Vagina (tissue), 2 donors: Measurements from ENCODE around the gene C1QTNF6.

Experiments
- POLR2A ChIP-seq, 2 donors: fragments of 450-650 bp; IDR thresholded peaks; one replicate each; pipeline ENCODE4 v1.6.1; 2017; ENCODE audit warnings: antibody characterized with exemption in 2 of 2, mild to moderate bottlenecking in 2 of 2, moderate library complexity in 2 of 2
- TF ChIP-seq, protein P1 (sequence below), 3 experiments: fragments of 450-650 bp in 2 of 3; fragments of 200-600 bp in 1 of 3; sonication (generic) in 1 of 3; IDR thresholded peaks; one replicate each; pipeline ENCODE4 v1.5.1; 2017 to 2019; ENCODE audit warnings: antibody characterized with exemption in 3 of 3, mild to moderate bottlenecking in 2 of 3, moderate library complexity in 2 of 3

DNA sequence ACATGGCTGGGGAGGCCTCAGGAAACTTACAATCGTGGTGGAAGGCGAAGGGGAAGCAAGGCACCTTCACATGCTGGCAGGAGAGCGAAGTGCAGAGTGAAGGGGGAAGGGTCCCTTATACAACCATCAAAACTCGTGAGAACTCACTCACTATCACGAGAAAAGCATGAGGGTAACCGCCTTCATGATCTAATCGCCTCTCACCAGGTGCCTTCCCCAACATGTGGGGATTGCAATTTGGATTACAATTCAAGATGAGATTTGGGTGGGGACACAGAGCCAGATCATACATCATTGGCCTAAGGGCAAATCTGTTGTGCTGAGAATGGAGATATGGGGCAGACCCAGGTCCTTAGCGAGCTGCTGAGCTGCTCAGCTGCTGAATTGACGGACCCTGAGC, 13.1 kb downstream of the C1QTNF6 start:
- TF ChIP-seq, protein P1, sequence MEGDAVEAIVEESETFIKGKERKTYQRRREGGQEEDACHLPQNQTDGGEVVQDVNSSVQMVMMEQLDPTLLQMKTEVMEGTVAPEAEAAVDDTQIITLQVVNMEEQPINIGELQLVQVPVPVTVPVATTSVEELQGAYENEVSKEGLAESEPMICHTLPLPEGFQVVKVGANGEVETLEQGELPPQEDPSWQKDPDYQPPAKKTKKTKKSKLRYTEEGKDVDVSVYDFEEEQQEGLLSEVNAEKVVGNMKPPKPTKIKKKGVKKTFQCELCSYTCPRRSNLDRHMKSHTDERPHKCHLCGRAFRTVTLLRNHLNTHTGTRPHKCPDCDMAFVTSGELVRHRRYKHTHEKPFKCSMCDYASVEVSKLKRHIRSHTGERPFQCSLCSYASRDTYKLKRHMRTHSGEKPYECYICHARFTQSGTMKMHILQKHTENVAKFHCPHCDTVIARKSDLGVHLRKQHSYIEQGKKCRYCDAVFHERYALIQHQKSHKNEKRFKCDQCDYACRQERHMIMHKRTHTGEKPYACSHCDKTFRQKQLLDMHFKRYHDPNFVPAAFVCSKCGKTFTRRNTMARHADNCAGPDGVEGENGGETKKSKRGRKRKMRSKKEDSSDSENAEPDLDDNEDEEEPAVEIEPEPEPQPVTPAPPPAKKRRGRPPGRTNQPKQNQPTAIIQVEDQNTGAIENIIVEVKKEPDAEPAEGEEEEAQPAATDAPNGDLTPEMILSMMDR (IDR thresholded peaks at IDR 0.05) = no peak
- TF ChIP-seq POLR2A (IDR thresholded peaks at IDR 0.05) = no peak
